DMS 273 (cell line): ENCODE results near the gene SLC6A3.
"Not testable (repeated sequence)": the region's sequence is repeated elsewhere in the genome, so short reads cannot be mapped to it uniquely, and the experiment has no call there.

Experiments
- DNase-seq: peaks from one replicate; lab custom pipeline; 2025; ENCODE audit not compliant: unreplicated experiment; lab: John Stamatoyannopoulos, UW

SLC6A3 gene

DNA sequence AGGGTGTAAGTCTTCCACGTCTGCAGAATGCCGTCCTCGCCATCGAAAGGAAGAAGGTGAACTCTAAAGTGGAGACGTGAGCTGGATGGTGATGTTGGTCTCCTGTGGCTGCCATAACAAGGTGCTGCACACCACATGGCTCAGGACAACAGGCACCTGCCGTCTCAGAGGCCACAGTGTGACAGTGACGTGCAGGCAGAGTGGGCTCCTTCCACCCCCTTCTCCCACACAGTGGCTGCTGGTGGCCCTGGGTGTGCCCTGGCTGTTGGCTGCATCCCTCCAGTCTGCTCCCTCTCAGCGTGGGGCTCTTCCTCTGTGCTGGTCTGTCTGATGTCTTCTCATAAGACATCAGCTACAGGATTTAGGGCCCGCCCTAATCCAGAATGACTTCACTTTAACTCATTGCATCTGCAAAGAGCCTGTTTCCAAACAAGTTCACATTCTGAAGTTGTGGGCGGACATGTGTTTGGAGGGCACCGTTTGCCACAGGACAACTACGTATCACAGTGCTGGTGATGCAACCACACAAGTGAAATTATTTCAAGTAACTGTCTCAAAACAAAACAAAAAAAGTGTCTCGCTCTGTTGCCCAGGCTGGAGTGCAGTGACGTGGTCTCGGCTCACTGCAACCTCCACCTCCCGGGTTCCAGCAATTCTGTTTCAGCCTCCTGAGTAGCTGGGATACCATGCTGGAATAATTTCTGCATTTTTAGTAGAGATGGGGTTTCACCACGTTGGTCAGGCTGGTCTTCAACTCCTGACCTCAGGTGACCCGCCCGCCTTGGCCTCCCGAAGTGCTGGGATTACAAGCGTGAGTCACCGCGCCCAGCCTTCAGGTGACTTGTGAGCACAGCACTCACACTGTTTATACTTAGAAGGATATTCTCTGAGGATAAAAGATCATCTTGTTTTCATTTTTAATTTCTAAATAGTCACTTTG is 69.1 kb downstream of the SLC6A3 start:
- DNase-seq = no peak

DNA sequence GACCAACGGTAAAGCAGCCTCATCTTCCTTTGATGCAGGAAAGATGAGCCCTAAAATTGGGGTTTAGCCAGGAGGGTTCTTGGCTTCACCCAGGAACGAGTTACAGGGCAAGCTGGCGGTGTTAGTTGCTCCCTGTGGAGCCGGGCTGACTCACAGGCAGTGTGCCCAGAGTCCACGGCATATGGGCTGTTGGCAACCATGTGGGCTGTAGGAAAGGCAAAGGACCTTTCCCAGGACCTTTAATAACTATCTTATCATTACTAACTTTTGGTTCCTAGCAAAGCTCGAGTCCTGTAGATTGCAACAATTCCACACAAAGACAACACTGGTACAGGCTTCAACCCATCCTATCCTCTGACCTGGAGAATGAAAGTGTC is 70.6 kb downstream of the SLC6A3 start:
- DNase-seq = peak; percentile 95

DNA sequence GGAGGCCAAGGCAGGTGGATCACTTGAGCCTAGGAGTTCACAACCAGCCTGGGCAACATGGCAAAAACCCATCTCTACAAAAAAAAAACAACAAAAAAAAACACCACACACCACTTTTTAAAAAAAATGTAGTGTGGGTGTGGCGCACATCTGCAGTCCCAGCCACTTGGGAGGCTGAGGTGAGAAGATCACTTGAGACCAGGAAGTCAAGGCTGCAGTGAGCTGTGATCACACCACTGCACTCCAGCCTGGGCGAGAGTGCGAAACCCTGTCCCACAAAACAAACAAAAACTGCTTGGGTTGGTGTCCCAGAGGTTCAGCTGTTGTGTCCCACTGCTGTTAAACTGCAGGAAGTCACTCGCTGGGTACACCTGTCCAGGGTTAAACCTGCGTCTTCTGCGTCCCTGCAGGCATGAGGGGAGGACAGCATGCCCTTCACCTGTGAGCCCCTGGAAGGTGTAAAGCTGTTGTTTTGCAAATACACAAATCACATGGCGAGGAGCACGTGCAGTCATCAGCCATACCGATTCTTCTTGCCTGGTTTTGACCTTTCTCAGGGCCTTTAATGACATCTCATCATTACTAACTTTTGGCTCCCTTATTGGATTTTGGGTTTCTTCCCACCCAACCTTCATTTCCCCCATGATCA is 71.1 kb downstream of the SLC6A3 start:
- DNase-seq = no peak

DNA sequence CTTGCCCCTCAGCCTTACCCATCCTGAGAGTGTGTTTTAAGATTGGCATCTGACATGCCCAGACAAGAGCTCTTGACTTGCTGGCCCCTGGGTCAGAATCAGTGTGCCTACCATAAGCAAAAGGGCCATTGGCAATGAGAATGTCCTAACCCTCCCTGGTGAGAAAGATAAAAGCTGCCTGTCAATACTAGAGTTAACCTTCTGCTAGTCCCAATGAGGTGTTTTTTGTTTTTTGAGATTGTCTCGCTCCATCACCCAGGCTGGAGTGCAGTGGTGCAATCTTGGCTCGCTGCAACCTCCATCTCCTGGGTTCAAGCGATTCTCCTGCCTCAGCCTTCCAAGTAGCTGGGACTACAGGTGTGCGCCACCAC is 73.3 kb downstream of the SLC6A3 start:
- DNase-seq = not testable (repeated sequence)

DNA sequence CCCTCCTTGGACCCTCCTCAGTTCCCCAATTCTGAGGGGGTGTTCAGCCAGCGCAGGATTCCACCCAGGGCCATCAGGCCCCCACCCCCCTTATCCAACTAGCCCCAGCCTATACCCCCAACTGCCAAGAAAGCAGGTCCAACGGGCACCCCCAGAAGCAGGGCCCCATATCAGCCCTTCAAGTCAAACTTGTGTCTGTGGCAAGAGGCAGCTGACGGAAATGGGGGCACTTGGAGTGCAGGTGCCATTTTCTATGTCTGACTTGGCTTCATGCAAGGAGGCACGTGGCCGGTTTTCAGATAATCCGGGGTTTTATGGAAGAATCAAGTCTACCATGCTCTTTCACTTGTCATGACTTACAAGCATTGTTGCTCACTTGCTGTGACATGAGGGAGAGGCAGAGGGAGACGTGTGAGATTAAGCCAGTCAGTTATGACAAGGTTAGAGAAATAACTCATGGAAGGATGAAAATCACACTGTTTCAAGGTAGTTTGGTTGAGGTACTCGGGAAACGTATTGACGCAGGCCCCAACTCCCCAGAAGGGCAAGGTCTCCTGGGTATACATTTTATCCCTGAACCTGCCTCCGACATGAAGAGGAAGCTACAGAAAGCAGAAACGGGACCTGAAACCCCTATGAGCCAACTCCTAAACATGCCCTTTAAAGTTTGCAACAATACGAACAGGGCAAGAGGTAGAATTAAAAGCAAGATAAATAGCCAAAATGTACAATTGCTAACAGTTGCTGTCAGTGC is 73.8 kb downstream of the SLC6A3 start:
- DNase-seq = no peak

DNA sequence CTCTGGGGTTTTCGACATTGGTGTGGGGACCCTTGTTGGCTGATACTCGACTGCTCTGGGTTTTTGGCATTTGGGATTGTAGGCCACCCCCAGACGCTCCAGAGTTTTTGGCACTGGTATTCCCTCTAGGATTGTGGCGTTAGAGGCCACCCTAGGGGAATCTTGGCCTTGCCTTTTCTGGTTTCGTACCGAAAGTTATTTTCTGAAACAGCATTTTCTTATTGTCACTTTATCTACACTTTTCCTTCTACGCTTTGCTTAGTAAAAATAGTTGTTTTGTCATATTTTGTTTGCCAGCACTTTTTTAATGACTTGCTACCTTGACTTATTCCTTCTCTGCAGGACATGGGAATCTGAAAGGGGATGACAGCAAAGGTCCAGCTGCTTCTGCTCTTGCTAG is 75.2 kb downstream of the SLC6A3 start:
- DNase-seq = no peak

DNA sequence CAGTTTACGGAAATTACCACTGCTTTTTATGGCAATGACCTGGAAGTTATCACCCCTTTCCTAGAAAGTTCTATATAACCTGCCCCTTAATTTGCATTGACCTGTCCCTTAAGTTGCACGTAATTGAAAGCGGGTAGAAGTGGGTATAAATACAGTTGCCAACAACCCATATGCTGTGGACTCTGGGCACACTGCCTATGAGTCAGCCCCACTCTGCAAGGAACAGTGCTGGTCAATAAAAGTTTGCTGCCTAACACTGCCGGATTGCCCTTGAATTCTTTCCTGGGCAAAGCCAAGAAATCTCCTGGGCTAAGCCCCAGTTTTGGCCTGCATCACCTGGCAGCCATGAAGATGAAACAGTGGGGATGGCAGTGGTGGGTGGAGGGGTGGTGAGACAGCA is 76.5 kb downstream of the SLC6A3 start:
- DNase-seq = no peak

DNA sequence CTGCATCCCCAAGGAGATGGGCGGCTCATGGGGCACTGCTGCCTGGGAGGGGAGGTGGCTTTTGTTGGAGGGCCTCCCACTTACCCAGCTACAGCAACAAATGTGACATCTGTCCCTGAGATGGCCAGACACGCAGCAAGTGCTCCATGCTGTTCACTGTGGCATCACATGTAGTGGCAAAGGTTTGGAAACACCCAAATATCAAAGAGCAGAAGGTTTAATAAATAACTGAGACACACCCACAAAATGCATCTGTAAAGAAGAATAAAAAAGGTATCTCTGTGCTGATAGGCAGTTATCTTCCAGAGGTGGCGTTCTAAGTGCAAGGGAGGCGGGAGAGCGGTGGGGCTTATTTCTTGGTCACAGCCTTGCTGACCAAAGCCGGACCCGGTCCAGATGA is 77.0 kb downstream of the SLC6A3 start:
- no peak for DNase-seq

DNA sequence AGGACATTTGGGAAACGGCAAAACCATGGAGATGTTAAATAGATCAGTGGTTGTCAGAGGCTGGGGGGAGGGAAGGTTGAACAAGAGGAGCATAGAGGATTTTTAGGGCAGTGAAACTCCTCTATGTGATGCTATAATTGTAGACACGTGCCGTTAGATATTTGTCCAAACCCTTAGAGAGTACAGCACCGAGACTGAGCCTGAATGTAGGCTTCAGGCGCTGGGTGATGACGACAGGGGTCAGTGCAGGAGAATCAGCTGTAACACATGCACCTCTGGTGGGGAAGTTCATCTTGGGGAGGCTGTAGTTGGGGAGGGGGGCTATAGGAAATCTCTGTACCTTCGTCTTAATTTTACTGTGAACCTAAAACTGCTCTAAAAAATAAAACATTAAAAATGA is 78.1 kb downstream of the SLC6A3 start:
- DNase-seq = no peak

DNA sequence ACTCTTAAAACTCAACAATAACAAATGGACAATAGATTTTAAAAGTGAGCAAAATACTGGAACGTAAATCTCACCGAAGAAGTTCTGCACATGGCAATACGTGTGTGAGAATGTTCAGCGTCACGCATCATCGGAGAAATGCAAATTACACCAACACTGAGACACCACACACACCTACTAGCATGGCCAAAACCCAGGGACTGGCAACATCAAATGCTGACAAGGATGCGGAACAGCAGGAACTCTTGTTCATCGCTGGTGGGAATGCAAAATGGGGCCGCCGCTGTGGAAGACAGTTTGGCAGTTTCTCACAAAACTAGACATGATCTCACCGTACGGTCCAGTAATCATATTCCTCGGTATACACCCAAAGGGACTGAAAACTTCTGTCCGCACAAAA is 78.7 kb downstream of the SLC6A3 start:
- DNase-seq = no peak

DNA sequence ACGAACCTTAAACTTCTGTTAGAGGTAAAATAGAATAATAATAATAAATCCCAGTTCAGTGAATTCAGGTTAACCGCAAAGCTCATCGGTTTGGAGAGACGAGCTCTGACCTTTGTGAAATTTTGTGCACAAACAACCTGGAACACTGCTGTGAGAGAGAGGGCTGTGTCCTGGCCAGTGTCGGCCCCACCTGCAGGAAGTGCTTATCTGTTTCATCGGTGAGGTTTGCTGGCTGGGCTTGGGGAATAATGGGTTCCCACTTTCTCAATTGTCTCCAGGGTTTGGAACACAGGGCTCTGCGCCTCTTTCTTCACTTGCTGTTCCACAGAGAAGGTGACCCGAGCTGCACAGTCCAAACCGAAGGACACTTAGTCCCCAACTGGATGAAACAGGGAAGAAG is 81.0 kb downstream of the SLC6A3 start:
- DNase-seq = no peak

DNA sequence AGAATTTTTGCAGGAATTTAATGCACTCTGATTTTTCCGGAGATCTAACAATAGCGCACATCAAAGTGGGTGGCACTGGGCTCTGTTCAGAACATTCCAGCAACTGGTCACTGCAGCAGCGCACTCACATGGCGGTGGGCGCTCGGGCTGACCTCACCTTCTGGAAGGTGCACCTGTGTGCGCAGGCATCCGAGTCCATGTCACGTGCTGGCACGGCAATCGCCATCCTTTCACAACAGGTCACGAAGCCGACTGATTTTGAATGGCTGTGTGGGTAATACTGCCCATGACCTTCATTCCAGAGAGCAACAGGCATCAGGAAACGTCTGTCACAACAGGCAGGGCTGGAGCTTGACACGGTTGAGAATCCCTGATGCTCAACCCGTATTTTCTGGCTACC is 81.7 kb downstream of the SLC6A3 start:
- DNase-seq = no peak

DNA sequence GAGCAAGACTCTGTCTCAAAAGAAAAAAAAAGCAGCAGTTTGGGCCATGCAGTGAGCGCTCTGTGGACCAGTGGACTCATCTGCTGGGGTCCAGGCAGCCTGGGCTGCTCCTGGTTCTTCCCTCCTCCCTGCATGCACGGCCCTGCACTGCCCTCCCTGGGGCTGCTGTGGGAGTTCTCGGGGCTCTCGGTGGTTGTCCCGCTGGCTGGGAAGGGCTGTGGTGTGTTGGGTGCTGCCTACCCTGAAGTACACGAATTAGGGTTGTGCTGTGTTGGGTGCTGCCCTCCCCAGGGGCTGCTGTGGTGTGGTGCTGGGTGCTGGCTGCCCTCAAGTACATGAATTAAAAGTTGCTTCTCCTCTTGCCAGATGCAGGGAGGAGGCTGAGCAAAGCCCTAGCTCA is 82.1 kb downstream of the SLC6A3 start:
- DNase-seq = no peak

DNA sequence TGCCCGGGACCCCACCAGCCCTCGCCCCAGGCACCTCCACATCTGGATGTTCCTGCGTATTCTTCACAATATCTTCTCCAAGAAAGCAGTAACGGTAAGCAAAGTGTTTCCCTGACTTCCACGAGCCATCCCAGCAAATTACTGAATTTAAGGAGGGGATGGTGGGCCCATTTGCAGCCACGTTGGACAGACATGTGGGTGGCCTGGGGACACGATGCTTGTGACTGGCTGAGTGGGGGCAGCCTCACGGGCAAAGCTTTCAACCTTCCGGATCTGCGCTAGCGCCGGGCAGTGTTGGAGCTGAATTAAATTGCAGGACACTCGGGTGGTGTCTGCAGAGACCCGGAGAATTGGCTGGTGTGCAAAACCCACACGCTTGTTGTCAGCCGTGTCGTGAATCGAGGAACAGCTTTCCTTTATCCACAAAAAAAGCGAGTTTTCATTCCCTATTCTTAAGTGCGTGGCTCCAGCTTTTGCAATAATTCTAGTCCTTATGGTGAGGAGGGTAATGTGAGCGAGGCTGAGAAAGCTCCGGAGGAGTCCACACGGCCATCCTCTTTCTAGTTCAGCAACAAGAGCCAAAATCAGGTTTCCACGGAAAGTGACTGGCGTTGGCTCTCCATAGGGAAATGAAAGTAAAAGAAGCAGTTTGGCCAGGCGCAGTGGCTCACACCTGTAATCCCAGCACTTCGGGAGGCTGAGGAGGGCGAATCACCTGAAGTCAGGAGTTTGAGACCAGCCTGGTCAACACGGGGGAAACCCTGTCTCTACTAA is 82.8 kb downstream of the SLC6A3 start:
- no peak for DNase-seq

DNA sequence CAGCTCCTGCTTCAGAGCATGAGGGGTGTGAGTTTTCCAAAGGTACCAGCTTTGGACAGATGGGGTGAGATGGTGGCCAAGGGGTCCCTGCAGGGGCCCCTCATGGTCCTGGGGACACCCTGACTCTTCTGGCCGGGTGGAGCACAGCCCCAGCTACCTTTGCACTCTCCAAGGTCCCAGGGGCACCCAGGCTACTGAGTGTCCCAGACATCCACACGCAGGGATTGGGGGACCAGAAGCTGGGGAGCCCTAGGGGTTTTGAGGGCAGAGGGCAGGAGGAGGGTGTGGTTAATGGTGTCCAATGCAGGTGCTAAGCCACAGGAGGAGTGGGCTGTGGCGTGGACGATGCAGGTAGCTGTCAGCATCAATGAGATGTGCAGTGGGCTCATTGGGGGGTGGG is 84.4 kb downstream of the SLC6A3 start:
- no peak for DNase-seq

DNA sequence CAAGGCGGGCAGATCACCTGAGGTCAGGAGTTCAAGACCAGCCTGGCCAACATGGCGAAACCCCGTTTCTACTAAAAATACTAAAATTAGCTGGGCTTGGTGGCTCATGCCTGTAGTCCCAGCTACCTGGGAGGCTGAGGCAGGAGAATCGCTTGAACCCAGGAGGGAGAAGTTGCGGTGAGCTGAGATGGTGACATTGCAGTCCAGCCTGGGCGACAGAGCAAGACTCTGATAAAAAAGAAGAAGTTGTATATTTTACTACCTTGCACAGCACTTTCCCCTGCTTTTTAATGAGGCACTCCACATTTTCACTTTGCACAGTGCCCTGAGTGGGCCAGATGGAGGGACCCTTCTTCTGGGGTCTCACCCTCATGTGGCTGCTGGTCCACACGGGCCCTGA is 84.9 kb downstream of the SLC6A3 start:
- not testable (repeated sequence) for DNase-seq

DNA sequence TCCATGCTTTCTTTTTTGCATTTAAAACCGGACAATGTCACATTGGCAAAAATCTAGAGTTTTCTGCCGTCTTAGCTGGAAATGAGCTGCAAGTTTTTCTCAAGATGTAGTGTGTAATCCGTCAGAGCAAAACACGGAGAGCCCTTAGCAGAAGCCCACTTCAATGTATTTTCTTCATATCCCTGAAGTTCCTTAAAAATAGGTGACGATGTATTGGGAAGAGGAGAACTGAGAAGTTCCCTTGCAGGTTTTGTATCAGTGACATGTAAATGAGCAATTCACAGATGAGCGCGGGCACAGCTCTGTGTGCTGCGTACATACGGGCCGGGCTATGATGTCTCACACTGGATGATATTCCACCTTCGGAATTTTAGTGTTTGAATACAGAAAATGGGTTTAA is 85.5 kb downstream of the SLC6A3 start:
- DNase-seq = no peak

DNA sequence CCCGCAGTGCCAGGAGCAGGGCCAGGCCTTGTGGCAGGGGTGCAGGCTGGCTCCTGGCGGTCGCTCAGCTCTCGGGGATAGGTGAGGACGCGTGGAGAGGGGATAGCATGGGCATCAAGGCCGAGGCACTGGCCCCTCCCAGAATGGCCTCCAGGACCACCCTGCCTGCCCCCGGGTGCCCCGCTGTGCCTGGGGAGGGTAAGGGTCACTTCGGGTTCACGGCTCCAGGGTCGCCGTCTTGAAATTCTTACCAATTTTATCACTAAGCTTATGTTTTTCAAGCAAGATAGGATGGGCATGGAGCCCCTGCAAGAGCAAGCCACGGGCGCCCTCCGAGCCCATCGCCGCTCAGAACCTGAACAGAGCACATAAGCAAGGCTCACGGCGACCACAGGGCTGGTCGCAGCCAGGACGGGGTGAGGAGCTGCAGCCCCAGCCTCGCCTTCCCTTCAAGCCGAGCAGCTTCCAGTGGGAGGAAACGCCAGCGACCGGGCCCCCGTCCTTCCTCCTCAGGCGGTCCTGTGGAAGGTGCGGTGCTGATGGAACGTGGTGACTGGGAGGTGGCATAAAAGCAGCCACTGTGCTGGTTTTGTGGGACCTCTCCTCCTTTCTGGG is 86.1 kb downstream of the SLC6A3 start:
- no peak for DNase-seq

DNA sequence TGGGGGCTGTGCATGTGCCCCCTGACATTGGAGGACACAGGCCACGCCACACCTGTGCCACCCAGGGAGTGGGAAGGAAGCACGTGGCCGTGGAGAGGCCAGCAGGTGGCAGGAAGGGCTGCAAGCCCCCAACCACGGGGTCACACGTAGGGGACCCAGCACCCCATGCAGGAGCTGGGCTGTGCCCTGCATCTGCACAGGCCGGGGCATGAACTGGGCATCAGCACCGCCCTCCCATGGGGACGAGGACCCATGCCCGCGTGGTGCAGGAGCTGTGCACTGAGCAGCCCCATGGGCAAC is 86.6 kb downstream of the SLC6A3 start:
- DNase-seq = no peak

DNA sequence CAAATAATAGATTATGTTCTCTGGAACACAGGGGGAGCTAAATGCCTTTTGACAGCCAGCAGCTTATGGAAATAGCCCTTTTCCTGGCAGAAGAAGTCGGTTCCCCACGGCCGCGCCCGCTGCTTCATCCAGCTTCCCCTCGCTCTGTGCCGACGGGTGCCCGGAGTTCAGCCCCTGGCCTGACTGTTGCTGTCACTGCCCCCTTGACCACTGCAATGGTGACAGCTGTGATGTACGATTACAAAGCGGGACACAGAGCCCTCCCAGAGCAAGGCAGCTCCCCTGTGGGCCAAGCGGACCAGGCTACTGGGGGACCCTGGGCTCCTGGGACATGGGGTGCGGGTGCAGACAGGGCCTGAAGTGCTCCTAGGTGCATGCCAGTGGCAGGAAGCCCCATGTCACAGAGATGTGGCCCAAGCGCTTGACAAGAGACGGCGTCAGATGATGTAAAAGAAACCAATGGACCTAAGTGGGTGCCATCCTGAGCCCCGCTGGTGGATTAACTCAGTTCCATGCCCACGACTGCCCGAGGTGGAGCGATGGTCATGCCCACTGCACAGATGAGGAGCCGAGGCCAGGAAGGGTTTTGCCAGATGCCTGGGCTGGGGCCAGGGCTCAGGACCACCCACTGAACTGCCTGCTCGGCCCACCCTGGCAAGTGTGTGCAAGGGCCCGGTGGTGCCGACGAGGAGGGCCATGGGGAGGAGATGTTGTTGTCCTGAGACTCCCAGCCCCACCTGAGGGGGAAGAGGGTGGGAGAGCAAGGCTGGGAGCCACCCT is 87.1 kb downstream of the SLC6A3 start:
- no peak for DNase-seq
